Right hindlimb (tissue), 1 donor: ENCODE measurements around the gene JUND.

Experiments used
- DNase-seq: peaks from one replicate; pipeline ENCODE4 v3.0.0-alpha.2; 2018

The JUND gene

GRCh38 chr19:18289471-18290301 lies 8.3 kb upstream of the JUND start:
- DNase-seq = no peak

DNA sequence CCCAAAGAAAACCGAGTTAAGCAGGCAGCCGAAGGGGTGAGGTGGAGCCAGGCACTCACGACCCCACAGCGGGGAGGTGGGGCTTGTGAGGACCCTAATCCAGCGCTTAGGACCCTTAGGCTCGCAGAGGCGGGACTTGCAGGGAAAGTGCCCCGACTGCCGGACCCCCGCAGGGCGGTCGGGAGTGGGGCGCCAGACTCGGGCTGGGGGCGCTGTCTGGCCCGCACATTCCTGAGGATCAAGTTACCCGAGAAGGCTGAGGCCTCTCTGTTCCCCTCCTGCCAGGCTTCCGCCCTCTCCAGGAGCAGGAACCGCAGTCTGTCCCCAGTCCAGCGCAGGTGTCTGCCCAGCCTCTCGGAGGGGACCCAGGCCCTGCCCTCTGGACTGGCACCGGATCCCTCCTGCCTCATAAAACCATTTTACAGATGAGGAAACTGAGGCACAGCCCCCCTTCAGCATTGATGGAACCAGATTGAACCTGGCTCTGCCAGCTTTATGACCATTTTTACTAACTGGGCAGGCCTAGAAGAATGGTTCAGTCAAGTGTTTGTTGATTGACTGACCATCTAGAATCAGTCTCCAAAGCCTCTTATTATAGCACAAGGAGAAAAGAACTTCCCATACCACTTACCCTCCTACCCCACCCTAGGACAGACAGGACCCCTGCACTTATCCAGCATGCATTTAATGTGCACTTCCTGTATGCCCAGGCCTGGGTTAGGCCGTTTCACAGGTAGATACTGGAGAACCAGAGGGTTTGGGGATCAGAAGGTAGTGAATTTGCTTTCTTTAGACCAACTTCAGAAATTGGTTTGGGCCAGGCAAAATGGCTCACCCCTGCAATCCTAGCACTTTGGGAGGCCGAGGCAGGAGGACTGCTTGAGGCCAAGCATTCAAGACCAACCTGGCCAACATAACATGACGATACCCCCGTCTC lies 6.7 kb upstream of the JUND start:
- peak; percentile 65 for DNase-seq

DNA sequence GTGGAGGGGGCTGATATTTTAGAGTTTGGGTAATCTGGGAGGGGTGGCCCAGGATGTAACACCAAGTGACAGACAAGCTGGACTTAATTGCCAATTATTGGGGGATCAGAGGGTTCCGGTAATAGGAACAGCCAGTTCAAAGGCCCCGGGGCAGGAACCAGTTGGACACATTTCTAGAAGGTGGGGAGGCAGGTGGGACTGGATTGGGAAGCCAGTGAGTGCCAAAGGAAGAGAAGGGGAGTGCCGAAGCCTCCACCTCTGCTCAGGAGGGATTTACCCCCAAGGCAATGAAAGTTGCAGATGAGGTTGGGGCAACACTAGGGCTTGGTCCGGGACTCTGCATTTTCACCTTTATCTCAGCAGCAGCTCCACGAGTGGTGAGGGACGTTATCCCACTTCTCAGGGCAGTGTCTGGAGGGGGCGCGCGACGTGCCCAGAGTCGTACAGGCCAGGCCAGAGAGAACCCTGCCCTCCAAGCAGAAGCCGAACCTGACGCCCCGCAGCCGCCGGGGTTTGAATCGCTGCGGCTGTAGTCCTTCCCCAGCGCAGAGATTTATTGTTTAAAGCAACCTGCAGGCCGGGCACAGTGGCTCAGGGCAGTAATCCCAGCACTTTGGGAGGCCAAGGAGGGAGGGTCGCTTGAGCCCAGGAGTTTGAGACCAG lies 5.7 kb upstream of the JUND start:
- DNase-seq = no peak

- DNase-seq = no peak
These were observed 3.4 kb upstream of the JUND start for GRCh38 chr19:18284712-18285360.

- DNase-seq = no peak
These were observed 1.9 kb upstream of the JUND start for GRCh38 chr19:18283338-18283737.

- DNase-seq = no peak
These were observed 1.3 kb upstream of the JUND start for GRCh38 chr19:18282788-18283141.

- peak; percentile 96 for DNase-seq
These were observed 782 bp upstream of the JUND start for GRCh38 chr19:18282021-18282787.

DNA sequence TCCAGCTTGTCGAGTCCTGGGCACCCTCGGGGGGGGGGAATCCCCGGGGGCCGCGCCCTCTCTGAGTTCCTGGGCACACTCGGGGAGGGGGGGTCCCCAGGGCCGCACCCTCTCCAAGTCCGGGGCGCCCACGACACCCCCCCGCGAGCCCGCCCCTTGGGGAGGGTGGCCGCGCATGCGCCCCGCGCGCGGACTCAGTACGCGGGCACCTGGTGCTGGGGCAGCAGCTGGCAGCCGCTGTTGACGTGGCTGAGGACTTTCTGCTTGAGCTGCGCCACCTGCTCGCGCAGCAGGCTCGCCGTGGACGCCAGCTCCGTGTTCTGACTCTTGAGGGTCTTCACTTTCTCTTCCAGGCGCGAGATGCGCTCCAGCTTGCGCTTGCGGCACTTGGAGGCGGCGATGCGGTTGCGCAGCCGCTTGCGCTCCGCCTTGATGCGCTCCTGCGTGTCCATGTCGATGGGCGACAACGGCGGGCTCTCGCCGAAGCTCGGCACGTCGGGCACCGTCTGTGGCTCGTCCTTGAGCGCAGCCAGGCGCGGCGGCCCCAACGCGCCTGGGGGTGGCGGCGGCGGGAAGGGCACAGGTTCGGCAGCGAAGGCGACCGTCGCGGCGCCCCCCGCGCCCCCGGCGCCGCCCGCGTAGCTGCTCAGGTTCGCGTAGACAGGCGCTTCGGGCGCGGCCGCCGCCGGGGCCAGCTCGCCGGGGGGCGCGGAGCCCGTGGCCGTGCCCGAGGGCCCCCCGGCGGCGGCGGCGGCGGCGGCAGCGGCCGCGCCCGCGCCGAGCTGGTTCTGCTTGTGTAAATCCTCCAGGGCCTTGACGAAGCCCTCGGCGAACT lies 958 bp downstream of the JUND start:
- DNase-seq = peak; percentile 86

- DNase-seq = peak; percentile 96
These were observed 1.7 kb downstream of the JUND start for GRCh38 chr19:18279516-18280246.

DNA sequence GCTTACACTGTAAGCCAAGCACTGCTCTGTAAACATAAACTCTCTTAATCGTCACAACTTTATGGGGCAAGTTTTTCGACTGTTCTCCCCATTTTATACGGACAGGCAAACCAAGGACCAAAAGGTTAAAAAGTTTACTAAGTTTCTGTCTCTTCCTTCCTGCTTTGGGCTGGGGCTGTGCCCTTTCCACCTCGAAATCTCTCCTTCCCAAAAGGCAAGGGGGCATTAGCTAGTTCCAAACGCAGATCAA lies 2.2 kb downstream of the JUND start:
- DNase-seq = no peak

DNA sequence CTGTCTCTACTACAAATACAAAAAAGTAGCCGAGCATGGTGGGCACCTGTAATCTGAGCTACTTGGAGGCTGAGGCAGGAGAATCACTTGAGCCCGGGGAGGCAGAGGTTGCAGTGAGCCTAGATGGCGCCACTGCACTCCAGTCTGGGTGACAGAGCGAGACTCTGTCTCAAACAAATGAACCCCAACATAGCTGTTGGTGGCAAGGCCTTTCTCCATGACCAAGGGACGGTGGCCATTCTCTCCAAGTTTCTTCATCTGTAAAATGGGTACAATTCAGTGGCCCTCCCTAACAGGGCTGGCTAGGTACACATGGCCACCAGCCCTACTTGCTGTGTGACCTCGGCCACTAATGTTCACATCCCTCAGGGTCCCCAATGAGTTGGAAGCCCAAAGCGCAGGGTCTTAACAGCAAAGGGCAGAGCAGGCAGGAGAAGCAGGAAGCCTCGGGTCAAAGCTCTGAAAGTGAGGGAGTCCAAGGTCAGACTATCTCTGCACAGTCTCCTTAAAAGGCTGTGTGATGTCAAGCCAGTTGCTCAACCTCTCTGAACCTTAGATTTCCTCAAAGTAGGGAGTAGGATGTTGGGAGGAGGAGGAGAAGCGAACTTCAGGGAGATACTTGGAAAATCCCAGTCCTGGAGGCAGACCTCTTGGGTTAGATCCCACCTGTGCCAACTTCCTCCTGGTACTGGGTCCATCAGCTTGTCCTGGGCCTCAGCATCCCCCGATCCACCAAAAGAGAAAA lies 2.7 kb downstream of the JUND start:
- DNase-seq = no peak

GRCh38 chr19:18274781-18275356 lies 6.6 kb downstream of the JUND start:
- DNase-seq = peak; percentile 92

GRCh38 chr19:18274219-18274780 lies 7.1 kb downstream of the JUND start, which contains the start of gene IQCN:
IQCN (minus strand) TSS chr19:18274452; CDS start chr19:18269478, 4,974 bp downstream.
- DNase-seq = peak; percentile 75

DNA sequence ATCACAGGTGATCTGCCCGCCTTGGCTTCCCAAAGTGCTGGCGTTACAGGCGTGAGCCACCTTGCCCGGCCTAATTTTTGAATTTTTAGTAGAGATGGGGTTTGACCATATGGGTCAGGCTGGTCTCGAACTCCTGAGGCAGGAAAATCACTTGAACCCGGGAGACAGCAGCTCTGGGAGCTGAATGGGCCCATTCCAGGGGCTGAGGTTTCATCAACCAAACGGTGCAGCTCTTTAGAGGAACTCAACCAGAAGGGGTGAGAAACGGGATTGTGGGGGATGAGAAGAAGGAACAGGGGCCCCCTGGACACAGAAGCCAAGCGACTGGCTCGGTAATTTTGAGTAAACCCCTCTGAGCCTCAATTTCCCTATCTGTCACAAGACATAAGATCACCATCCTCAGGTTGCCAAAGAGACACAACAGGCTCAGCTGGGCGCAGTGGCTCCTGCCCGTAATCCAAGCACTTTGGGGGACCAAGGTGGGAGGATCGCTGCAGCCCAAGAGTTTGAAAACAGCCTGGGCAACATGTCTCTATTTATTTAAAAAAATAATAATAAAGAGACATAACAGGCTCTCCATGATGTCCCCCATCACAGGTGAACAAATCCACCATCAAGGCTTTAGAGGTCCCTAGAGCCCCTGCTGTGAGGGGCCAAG lies 7.7 kb downstream of the JUND start:
- no peak for DNase-seq

DNA sequence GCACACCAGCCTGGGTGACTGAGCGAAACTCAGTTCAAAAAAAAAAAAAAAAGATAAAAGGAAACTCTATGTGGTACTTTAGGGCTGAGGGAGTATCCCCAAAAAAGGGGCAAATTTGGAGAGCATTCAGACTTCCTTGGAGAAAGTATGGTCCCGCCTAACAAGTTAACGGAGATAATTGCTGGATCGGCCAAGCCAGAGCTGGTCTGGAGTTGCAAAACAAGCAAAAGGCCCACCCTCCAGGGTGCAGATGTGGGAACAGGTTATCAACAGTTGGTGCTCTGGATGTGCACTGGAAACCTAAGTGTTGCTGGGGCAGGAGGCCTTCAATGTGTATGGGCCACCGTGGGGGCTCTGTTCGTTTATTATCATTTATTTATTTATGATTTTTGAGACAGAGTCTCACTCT lies 10.0 kb downstream of the JUND start:
- no peak for DNase-seq

GRCh38 chr19:18270326-18270725 lies 11.1 kb downstream of the JUND start:
- DNase-seq = no peak

DNA sequence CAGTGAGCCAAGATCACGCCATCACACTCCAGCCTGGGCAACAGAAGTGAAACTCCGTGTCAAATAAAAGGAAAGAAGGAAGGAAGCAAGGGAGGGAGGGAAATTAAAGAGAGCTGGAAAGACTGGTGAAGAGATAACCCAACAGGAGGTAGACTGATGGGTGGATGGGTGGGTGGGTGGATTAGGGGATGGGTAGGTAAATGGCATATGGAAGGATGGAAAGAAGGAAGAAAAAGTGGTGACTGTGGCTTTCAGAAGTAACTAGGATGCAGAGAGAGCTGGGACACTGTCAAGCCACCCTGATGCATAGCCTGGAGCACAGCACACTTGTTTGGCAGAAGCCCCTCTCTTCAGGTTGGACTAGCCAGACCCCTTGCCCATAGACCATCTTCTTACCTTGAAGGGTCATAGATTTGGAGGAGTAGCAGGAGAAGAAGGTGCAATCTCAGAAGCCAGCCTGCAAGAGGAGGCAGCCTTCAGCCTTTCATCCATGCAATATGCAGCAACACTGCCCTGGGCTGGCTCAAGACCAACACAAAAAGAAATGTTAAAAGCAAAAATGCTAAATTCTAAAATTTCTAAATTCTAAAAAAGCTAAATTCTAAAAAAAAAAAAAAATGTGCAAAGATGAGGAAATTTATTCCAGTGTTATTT lies 12.2 kb downstream of the JUND start:
- DNase-seq = no peak
